Measurements from ENCODE around the gene STN1.
A peak's percentile ranks its signal among the peaks of the same experiment; 100 is the strongest.

Gene STN1

DNA sequence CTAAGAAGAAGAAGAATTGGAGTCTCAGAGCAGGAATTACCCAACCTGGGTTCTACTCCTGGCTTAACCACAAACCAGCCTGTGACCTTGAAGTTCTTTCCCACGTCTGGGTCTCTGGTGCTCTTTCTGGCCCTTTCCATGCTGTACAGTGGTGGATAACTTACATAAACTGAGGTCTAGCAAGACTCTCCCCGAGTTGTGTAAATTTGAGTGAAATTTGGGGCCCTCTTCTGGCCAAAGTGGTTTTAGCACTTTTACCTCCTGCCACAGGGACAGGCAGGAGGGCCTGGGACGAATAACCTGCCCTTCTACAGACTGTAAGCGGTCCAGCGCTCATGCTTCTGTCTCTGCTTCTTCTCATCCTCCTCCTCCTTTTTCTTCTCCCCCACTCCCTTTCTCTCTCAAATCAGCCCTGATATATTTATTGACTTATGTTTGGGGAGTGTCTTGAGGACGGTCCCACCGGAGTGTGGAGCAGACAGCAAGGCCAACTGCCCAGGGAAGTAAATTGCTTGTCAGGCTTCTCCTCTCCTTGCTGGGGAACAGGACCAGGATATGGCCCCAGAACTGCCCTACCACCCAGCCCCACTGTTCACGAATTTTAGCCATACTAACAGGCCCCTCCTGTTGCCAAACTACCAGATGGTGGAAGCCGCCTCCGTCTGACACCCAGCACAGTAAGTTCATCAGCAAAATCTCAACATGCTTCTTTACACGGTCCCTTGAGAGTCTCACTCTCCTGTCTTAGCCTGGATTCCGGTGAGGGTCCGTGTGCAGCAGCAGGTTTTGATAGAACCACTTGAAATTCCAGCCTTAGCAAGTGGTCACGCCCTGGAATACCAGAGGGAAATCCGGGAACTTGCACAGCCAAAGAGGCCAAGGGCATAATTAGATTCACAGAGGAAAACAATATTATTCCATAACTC lies 58.6 kb downstream of the STN1 start:
- Histone ChIP-seq H3K9ac (ENCODE audit: low read length) (no peak overlapping the region), H3K4me3 (ENCODE audit: low read length) (no peak overlapping the region), H3K9me3 (ENCODE audit: control insufficient read depth, low read length) (no peaks in the 10 kb centered on the region), H3K4me1 (ENCODE audit: control insufficient read depth, insufficient read depth, low read length) (peaks cover 10% of the 10 kb centered on the region), H3K36me3 (ENCODE audit: control insufficient read depth, insufficient read depth, low read length, severe bottlenecking) (no peaks in the 10 kb centered on the region), H3K27me3 (replicated peaks; ENCODE audit: control insufficient read depth, insufficient read depth, low read length) (no peaks in the 10 kb centered on the region)
- DNase-seq (ENCODE audit: low read depth): peak; percentile 82

GRCh38 chr10:103858360-103858759 lies 59.6 kb downstream of the STN1 start:
- Histone ChIP-seq H3K9ac (ENCODE audit: low read length) (no peak overlapping the region), H3K27me3 (replicated peaks; ENCODE audit: control insufficient read depth, insufficient read depth, low read length) (no peaks in the 10 kb centered on the region)

DNA sequence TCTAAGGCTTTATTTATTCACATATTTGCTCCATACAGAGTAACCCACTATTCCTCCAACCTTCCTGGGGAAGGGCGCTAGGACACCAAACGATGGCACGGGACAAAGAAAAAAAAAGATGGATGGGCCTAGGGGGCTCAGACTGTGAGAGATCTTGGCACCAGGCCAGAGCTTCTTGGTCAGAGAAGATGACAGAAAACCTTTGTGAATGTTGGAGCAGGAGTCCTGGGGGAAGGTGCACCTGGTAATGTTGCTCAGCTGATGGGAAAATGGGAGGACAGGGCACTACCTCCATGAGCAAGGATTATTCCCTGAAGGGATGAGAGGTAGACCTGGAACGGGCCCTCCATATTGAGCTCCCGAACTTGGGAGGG lies 61.2 kb downstream of the STN1 start:
- H3K9me3 ChIP-seq (ENCODE audit: control insufficient read depth, low read length): no peaks in the 10 kb centered on the region
- no peaks in the 10 kb centered on the region for H3K27me3 ChIP-seq (replicated peaks; ENCODE audit: control insufficient read depth, insufficient read depth, low read length)
- no peak for DNase-seq (ENCODE audit: low read depth)

More at GRCh38 chr10:103858360-103858759, 59.6 kb downstream of the STN1 start:
- Histone ChIP-seq H3K4me1 (ENCODE audit: control insufficient read depth, insufficient read depth, low read length) (peaks cover 21% of the 10 kb centered on the region), H3K36me3 (ENCODE audit: control insufficient read depth, insufficient read depth, low read length, severe bottlenecking) (no peaks in the 10 kb centered on the region), H3K4me3 (ENCODE audit: low read length) (no peak overlapping the region), H3K9me3 (ENCODE audit: control insufficient read depth, low read length) (no peaks in the 10 kb centered on the region)
- DNase-seq (ENCODE audit: low read depth): no peak

GRCh38 chr10:103855852-103856796 lies 61.9 kb downstream of the STN1 start:
- H3K9ac ChIP-seq (ENCODE audit: low read length): no peak overlapping the region
- H3K4me3 ChIP-seq (ENCODE audit: low read length): no peak overlapping the region

More for the DNA sequence above, 61.2 kb downstream of the STN1 start:
- no peak overlapping the region for H3K4me3 ChIP-seq (ENCODE audit: low read length)
- H3K9ac ChIP-seq (ENCODE audit: low read length): no peak overlapping the region
- no peaks in the 10 kb centered on the region for H3K36me3 ChIP-seq (ENCODE audit: control insufficient read depth, insufficient read depth, low read length, severe bottlenecking)
- H3K4me1 ChIP-seq (ENCODE audit: control insufficient read depth, insufficient read depth, low read length): peaks cover 36% of the 10 kb centered on the region

GRCh38 chr10:103855424-103855823 lies 62.6 kb downstream of the STN1 start, which contains the start of gene SH3PXD2A:
SH3PXD2A (minus strand) TSS chr10:103855576; CDS start chr10:103855266, 310 bp downstream.
- H3K27me3 ChIP-seq (replicated peaks; ENCODE audit: control insufficient read depth, insufficient read depth, low read length): no peaks in the 10 kb centered on the region
- peak within 1 kb of the TSS; percentile 76 for H3K9ac ChIP-seq (ENCODE audit: low read length)
- peaks cover 50% of the 10 kb centered on the region for H3K4me1 ChIP-seq (ENCODE audit: control insufficient read depth, insufficient read depth, low read length)
- peak; percentile 75 for DNase-seq (ENCODE audit: low read depth)
- H3K36me3 ChIP-seq (ENCODE audit: control insufficient read depth, insufficient read depth, low read length, severe bottlenecking): no peaks in the 10 kb centered on the region
- H3K9me3 ChIP-seq (ENCODE audit: control insufficient read depth, low read length): no peaks in the 10 kb centered on the region
- H3K4me3 ChIP-seq (ENCODE audit: low read length): peak within 1 kb of the TSS; percentile 78

More at GRCh38 chr10:103855852-103856796, 61.9 kb downstream of the STN1 start:
- H3K27me3 ChIP-seq (replicated peaks; ENCODE audit: control insufficient read depth, insufficient read depth, low read length): no peaks in the 10 kb centered on the region
- no peaks in the 10 kb centered on the region for H3K36me3 ChIP-seq (ENCODE audit: control insufficient read depth, insufficient read depth, low read length, severe bottlenecking)
- H3K9me3 ChIP-seq (ENCODE audit: control insufficient read depth, low read length): no peaks in the 10 kb centered on the region
- no peak for DNase-seq (ENCODE audit: low read depth)
- peaks cover 43% of the 10 kb centered on the region for H3K4me1 ChIP-seq (ENCODE audit: control insufficient read depth, insufficient read depth, low read length)

GRCh38 chr10:103854686-103855391 lies 63.1 kb downstream of the STN1 start:
- Histone ChIP-seq H3K4me1 (ENCODE audit: control insufficient read depth, insufficient read depth, low read length) (peaks cover 56% of the 10 kb centered on the region), H3K4me3 (ENCODE audit: low read length) (peak overlapping the region; percentile 78)
- DNase-seq (ENCODE audit: low read depth): peak; percentile 55

DNA sequence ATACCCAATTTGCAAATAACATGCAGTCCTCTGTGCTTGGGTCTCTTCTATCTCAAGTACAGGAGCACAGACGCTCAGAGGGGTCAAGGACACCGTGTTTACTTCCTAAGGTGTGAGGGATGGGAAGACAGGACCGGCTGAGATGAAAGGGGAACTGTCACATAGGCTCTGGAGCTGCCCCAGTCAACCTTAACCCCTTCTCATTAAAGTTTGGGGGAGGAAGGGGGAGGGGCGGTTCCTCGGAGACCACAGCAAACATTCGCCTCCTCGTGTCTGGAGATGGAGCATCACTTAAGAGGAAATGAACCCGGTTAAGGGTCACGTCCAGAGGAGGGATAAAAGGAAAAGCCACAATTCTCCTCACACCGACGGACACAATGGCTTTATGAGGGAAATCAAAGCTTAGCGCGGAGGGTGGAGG lies 63.7 kb downstream of the STN1 start:
- Histone ChIP-seq H3K36me3 (ENCODE audit: control insufficient read depth, insufficient read depth, low read length, severe bottlenecking) (no peaks in the 10 kb centered on the region), H3K9ac (ENCODE audit: low read length) (peak overlapping the region; percentile 76), H3K4me3 (ENCODE audit: low read length) (peak overlapping the region; percentile 78), H3K27me3 (replicated peaks; ENCODE audit: control insufficient read depth, insufficient read depth, low read length) (no peaks in the 10 kb centered on the region), H3K9me3 (ENCODE audit: control insufficient read depth, low read length) (no peaks in the 10 kb centered on the region), H3K4me1 (ENCODE audit: control insufficient read depth, insufficient read depth, low read length) (peaks cover 61% of the 10 kb centered on the region)
- no peak for DNase-seq (ENCODE audit: low read depth)

More at GRCh38 chr10:103854686-103855391, 63.1 kb downstream of the STN1 start:
- Histone ChIP-seq H3K9me3 (ENCODE audit: control insufficient read depth, low read length) (no peaks in the 10 kb centered on the region), H3K36me3 (ENCODE audit: control insufficient read depth, insufficient read depth, low read length, severe bottlenecking) (no peaks in the 10 kb centered on the region), H3K27me3 (replicated peaks; ENCODE audit: control insufficient read depth, insufficient read depth, low read length) (no peaks in the 10 kb centered on the region), H3K9ac (ENCODE audit: low read length) (peak overlapping the region; percentile 76)

GRCh38 chr10:103853428-103854264 lies 64.3 kb downstream of the STN1 start:
- Histone ChIP-seq H3K9ac (ENCODE audit: low read length) (peak overlapping the region; percentile 76), H3K4me1 (ENCODE audit: control insufficient read depth, insufficient read depth, low read length) (peaks cover 63% of the 10 kb centered on the region), H3K27me3 (replicated peaks; ENCODE audit: control insufficient read depth, insufficient read depth, low read length) (no peaks in the 10 kb centered on the region), H3K9me3 (ENCODE audit: control insufficient read depth, low read length) (no peaks in the 10 kb centered on the region), H3K4me3 (ENCODE audit: low read length) (peak overlapping the region; percentile 78), H3K36me3 (ENCODE audit: control insufficient read depth, insufficient read depth, low read length, severe bottlenecking) (no peaks in the 10 kb centered on the region)
- no peak for DNase-seq (ENCODE audit: low read depth)

DNA sequence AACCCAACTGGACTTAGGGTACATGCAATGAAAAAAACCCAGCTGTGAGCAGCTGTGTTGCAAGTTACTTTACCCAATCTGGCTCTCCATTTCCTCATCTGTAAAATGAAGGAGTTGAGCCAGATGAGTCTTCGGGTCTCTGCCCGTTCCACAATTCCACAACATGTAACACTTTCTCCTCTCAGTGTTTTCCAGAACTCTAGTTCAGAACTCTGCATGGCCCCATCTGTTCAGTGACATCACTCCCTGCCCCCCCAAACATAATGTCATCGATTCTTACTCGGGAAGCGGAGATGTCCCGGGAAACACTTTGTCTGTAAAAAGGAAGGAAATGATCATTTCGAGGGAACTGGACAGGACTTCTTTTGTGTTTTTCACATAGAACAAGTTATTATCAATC lies 65.1 kb downstream of the STN1 start:
- H3K4me1 ChIP-seq (ENCODE audit: control insufficient read depth, insufficient read depth, low read length): peaks cover 63% of the 10 kb centered on the region
- H3K36me3 ChIP-seq (ENCODE audit: control insufficient read depth, insufficient read depth, low read length, severe bottlenecking): no peaks in the 10 kb centered on the region
- H3K27me3 ChIP-seq (replicated peaks; ENCODE audit: control insufficient read depth, insufficient read depth, low read length): no peaks in the 10 kb centered on the region
- peak overlapping the region; percentile 78 for H3K4me3 ChIP-seq (ENCODE audit: low read length)
- H3K9ac ChIP-seq (ENCODE audit: low read length): peak overlapping the region; percentile 12
- no peaks in the 10 kb centered on the region for H3K9me3 ChIP-seq (ENCODE audit: control insufficient read depth, low read length)
- no peak for DNase-seq (ENCODE audit: low read depth)

DNA sequence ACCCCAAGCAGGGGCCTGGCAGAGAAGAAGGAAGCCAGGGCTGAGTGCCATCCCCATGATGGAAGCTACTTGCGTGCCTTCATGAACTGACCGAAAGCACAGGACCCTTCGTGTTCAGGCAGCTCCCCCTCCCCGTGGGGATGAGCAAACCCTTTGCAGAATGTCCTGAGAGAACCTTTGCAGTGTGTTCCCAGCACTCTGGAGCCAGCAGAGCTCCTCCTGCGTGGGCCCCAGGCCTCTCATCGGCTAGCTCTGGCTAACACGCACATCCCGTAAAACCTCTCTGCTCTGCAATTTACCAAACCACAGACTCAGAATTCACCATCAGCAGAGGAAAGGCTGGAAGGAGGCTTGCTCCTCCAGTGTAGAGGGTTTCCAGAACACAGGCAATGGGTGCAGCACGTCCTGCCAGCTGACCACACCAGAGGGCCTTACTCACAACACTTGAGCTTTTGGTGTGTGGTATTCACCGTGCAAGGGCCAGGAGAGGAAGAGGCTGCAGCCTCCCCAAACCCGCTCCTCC lies 65.7 kb downstream of the STN1 start:
- Histone ChIP-seq H3K27me3 (replicated peaks; ENCODE audit: control insufficient read depth, insufficient read depth, low read length) (no peaks in the 10 kb centered on the region), H3K9ac (ENCODE audit: low read length) (peak overlapping the region; percentile 45), H3K4me1 (ENCODE audit: control insufficient read depth, insufficient read depth, low read length) (peaks cover 63% of the 10 kb centered on the region), H3K36me3 (ENCODE audit: control insufficient read depth, insufficient read depth, low read length, severe bottlenecking) (no peaks in the 10 kb centered on the region), H3K9me3 (ENCODE audit: control insufficient read depth, low read length) (no peaks in the 10 kb centered on the region), H3K4me3 (ENCODE audit: low read length) (peak overlapping the region; percentile 37)
- DNase-seq (ENCODE audit: low read depth): no peak

All from adipocyte (in vitro differentiated cells).